GM18508 (cell line): ENCODE measurements around the gene SPAG16.
"Not testable (repeated sequence)": the region's sequence is repeated elsewhere in the genome, so short reads cannot be mapped to it uniquely, and the experiment has no call there.

ENCODE experiments used
- ATAC-seq: cut with Tn5 transposase; IDR thresholded peaks from one replicate; pipeline ENCODE4 v1.9.1; 2021; ENCODE audit warnings: moderate number of reproducible peaks; ENCODE audit not compliant: insufficient read depth, unreplicated experiment

SPAG16 gene

DNA sequence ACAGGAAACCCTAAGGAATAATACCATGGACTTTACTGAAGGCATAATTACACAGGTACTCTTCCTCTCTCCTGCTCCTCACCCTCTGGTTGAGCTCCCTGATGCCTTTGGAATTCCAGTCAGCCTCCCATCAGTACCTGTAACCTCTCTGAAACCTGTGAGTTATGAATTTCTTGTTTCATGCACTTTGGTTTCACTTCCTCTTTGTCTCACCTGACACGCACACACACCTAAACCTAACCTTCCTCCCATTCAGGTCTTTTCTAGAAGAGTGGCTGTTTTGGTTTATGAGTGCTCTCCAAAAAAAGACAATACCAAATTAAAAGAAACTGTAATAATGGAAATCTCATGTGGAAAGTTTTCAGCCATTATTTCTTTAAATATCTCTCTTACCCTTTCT is 675.3 kb downstream of the SPAG16 start:
- ATAC-seq: peak; percentile 62

- ATAC-seq: no peak
Measured at GRCh38 chr2:213971536-213971935, 687.3 kb downstream of the SPAG16 start.

DNA sequence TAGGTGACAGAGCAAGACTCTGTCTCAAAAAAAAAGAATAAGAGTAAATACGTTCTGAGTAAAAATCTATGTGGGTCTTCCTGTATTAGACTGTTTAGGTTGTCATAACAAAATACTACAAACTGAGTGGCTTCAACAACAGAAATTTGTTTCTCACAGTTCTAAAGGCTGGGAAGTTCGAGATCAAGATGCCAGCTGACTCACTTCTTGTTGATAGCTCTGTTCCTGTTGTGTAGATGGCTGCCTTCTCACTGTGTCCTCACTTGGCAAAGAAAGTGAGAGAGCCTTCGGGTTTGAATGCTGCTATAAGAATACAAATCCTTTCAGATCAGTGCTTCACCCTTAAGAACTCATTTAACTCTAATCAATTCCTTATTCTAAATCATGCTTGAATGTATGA is 696.6 kb downstream of the SPAG16 start:
- no peak for ATAC-seq

- no peak for ATAC-seq
Measured at GRCh38 chr2:213989207-213989606, 704.9 kb downstream of the SPAG16 start.

GRCh38 chr2:213991453-213992108 is 707.3 kb downstream of the SPAG16 start:
- ATAC-seq: no peak

GRCh38 chr2:213995400-213996105 is 711.3 kb downstream of the SPAG16 start:
- ATAC-seq: no peak

DNA sequence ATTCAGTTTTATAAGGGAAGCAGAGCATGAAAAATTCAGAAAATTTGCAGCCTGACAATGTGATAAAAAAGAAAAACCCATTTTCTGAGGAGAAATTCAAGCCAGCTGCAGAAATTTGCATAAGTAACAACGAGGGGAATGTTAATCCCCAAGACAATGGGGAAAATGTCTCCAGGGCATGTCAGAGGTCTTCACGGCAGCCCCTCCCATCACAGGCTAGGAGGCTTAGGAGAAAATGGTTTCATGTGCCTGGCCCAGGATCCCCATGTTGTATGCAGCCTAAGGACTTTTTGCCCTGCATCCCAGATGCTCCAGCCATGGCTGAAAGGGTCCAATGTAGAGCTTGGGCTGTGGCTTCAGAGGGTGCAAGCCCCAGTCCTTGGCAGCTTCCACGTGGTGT is 714.7 kb downstream of the SPAG16 start:
- not testable (repeated sequence) for ATAC-seq

GRCh38 chr2:214004463-214004862 is 720.2 kb downstream of the SPAG16 start:
- ATAC-seq: no peak

- ATAC-seq: no peak
Measured at GRCh38 chr2:214005337-214005736, 721.1 kb downstream of the SPAG16 start.

GRCh38 chr2:214006601-214007000 is 722.3 kb downstream of the SPAG16 start:
- no peak for ATAC-seq

GRCh38 chr2:214011676-214012075 is 727.4 kb downstream of the SPAG16 start:
- no peak for ATAC-seq

DNA sequence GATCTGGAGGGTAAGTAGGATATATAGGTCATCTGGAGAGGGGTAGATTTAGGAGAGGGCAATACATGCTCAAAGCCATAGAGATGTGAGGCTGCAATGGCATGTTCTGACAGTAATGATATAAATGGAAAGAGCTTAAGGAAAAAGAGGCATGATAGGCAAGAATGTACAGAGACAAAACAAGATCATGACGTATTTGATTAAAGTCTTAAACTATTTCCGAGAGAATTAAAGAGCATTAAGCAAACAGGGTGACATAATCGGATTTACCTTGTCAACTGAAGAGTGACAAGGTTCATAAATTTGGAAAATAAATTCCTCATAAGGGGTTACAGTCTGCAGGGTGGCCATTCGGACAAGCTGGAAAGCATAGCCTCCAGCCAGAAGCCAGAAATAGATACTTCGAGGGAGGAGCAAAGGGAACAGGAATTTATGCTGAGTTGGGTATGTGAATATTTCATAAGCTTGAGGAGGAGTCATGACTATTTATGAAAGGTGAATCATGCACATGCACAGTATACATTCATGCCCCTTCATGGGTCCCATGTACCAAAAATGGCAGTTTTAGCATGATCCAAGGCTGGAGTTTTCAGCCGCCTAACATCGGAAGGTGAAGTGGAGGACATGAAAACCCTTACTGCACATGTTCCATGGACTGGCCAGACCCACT is 730.4 kb downstream of the SPAG16 start:
- no peak for ATAC-seq

GRCh38 chr2:214019229-214019972 is 735.1 kb downstream of the SPAG16 start:
- no peak for ATAC-seq

DNA sequence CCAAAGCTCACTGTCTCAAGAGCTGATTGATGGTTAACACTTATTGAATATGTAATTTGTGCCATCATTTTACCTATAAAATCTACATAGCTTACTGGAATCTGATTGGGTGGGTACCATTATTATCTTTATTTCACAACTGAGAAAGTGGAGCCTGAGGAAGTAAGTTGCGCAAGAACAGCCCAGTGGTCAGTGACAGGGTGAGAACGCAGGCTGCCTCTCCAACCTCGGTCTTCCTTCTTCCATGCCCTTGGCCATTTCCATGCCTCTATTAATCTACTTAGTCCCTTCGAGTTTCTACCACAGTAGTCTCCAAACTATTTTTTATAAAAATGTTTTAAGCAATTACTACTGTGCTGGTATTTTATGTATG is 735.7 kb downstream of the SPAG16 start:
- ATAC-seq: no peak

DNA sequence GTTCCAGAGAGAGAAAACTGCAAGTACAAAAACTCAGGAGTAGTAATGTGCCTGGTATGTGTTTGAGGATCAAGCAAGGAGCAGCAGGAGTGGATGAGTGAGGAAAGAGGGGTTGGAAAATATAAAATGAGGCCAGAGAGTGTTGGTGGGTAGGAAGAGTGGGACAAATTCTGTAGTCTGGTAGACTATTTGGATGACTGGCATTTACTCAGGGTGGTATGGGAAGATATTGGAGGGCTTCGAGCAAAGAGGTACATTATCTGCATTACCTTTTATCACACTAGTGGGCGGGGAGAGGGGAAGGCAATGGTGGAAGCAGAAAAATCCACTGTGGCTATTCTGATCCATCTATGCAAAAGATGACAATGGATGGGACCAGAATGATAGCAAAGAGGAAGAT is 744.9 kb downstream of the SPAG16 start:
- ATAC-seq: no peak

DNA sequence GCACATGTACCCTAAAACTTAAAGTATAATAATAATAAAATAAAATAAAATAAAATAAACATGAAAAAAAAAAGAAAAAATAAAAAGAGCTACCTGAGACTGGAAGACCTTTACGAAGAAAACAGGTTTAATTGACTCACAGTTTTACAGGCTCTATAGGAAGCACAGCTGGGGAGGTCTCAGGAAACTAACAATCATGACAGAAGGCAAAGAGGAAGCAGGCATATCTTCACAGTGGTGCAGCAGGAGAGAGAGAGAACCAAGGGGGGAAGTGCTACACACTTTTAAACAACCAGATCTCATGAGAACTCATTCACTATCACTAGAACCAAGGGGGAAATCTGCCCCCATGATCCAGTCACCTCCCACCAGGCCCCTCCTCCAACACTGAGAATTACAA is 747.3 kb downstream of the SPAG16 start:
- no peak for ATAC-seq

DNA sequence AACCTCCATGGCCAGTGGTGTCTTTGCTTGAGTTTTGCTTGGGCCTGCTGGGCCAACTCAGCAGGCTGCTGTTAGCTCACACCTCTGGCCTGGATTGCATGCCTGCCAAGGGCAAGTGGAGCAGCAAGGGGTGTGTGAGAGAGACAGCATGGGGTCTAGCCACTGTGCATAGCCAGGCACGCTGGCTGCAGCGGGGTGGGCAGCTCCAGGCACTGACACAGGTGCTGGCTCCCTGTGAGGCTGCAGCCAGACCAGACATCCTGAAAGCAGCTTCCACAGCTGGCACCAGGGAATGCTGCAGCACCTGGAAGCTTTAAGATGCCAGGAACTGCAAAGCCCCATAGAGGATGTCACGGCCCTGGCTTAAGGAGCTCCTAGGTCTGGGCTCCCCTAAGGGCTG is 750.2 kb downstream of the SPAG16 start:
- no peak for ATAC-seq

- ATAC-seq: no peak
Measured at GRCh38 chr2:214035091-214035852, 751.0 kb downstream of the SPAG16 start.

DNA sequence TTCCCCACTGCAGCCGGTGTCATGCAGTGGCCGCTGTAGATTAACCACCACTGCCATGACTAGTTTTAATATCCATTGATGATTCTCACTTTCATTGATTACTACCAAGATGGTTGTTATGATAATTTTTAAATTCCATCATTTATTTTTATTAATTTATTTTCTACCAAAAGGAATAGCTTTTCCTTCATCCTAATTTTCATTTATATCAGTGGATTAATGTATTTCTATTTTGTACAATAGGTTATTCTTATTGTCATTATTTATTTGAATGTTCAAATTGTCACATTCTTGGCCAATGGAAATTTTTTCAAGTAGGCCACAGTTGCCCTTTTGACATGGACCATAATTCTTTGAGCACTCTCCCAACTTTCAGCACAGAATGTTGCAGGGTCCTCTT is 751.7 kb downstream of the SPAG16 start:
- no peak for ATAC-seq

- ATAC-seq: no peak
Measured at GRCh38 chr2:214038186-214038585, 753.9 kb downstream of the SPAG16 start.
